BLaER1 treated with 17β-estradiol and CSF1 and Interleukin-3, amounts not matched to agents 10 nM and 100 nM (cell line): Measurements from ENCODE around the gene SLC25A22.

Source experiments
- H3K27ac ChIP-seq, 11 experiments: shearing (Covaris generic); formaldehyde crosslinking; 2 replicates each; pipeline ENCODE4 v1.8.1; 2022
- H3K27me3 ChIP-seq, 11 experiments: shearing (Covaris generic); formaldehyde crosslinking; 2 replicates each; pipeline ENCODE4 v1.8.1; 2022
- H3K36me3 ChIP-seq, 11 experiments: shearing (Covaris generic); formaldehyde crosslinking; 2 replicates each; pipeline ENCODE4 v1.8.1; 2022
- H3K4me1 ChIP-seq, 10 experiments: shearing (Covaris generic); formaldehyde crosslinking; 2 replicates each; pipeline ENCODE4 v1.8.1; 2022
- H3K4me2 ChIP-seq, 11 experiments: shearing (Covaris generic); formaldehyde crosslinking; 2 replicates each; pipeline ENCODE4 v1.8.1; 2022
- H3K4me3 ChIP-seq, 10 experiments: shearing (Covaris generic); formaldehyde crosslinking; 2 replicates each; pipeline ENCODE4 v1.8.1; 2022
- H3K9ac ChIP-seq, 11 experiments: shearing (Covaris generic); formaldehyde crosslinking; 2 replicates each; pipeline ENCODE4 v1.8.1; 2022
- H3K9me3 ChIP-seq, 11 experiments: shearing (Covaris generic); formaldehyde crosslinking; replicated peaks in 1 of 11; 2 replicates each; pipeline ENCODE4 v1.8.1; 2022
- H4K20me1 ChIP-seq, 11 experiments: shearing (Covaris generic); formaldehyde crosslinking; 2 replicates each; pipeline ENCODE4 v1.8.1; 2022
- Cebpa-rat ChIP-seq, 11 experiments: shearing (Covaris generic); IDR thresholded peaks; 2 replicates each; pipeline ENCODE4 v1.8.1; 2022

Gene SLC25A22

DNA sequence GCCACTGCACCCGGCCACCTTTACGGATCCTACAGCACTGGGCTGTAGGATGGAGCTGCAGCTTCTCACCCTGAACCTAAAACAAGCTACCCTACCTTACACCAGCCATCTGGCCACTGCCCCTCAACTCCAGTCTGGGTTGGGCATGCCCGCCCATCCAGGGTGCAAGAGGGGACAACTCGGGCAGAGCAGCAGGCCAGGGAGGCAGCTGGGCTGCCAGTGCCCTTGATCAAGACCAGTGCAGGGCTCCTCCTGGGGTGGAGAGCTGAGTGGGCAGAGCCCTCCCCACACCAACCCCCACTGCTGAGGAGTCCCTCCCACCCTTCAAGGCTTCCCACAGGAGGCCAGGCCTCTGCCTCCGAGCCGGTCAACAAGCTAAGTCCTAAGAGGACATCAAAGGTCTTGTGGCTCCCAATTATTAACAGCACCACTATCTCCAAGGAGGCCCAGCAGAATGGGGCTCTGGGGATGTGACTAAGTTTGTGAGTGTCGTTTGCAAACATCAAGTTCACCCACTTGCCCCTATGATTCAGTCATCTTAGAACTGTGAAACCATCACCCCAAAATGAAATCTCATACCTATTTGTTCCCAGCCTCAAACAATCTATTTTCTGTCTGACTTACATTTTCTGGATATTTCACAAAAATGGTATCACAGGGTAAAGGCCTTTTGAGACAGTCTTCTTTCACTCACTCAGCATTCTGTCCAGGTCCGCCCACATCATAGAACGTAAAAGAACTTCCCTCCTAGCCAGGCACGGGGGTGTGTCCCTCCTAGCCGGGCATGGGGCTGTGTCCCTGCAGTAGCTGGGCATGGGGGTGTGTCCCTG, 31.8 kb downstream of the SLC25A22 start:
- Histone ChIP-seq H3K9ac (peak overlapping the region in 5 of 11 experiments; percentile 15 to 48 (median 27); a peak in 6 of 22 replicates), H3K9me3 (no peaks in the 10 kb centered on the region), H3K27me3 (no peaks in the 10 kb centered on the region), H3K4me3 (no peak overlapping the region), H4K20me1 (peaks cover 63 to 99% (median 83%) of the 10 kb centered on the region in 11 experiments), H3K27ac (no peak overlapping the region), H3K4me2 (peak overlapping the region in 3 of 11 experiments; percentile 27 to 61 (median 31); a peak in 5 of 22 replicates), H3K36me3 (peaks cover 78 to 96% (median 90%) of the 10 kb centered on the region in 11 experiments), H3K4me1 (peaks cover 0 to 37% (median 8%) of the 10 kb centered on the region in 10 experiments; a peak in 12 of 20 replicates)
- no peak for TF ChIP-seq Cebpa-rat (IDR thresholded peaks at IDR 0.05)

DNA sequence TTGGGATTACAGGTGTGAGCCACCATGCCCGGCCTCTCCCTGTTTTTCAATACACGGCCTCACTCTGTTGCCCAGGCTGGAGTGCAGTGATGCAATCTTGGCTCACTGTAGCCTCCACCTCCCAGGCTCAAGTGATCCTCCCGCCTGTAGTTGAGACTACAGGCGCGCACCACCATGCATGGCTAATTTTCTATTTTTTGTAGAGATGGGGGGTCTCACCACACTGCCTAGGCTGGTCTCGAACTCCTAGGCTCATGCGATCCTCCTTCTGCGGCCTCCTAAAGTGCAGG, 32.3 kb downstream of the SLC25A22 start:
- H3K27ac ChIP-seq, result no peak overlapping the region
- 0 out of 22 replicates have a peak, but pooled peaks of 2 of the 11 experiments have one; percentile 13 to 20 for TF ChIP-seq Cebpa-rat (IDR thresholded peaks at IDR 0.05)
- H3K4me2 ChIP-seq, result peak overlapping the region in 2 of 11 experiments; percentile 27 to 61; a peak in 2 of 22 replicates
- H3K36me3 ChIP-seq, result peaks cover 78 to 96% (median 90%) of the 10 kb centered on the region in 11 experiments
- no peak overlapping the region for H3K4me3 ChIP-seq
- peaks cover 57 to 99% (median 83%) of the 10 kb centered on the region in 11 experiments for H4K20me1 ChIP-seq
- no peaks in the 10 kb centered on the region for H3K27me3 ChIP-seq
- peak overlapping the region in 5 of 11 experiments; percentile 22 to 48 (median 27); a peak in 5 of 22 replicates for H3K9ac ChIP-seq
- H3K9me3 ChIP-seq, result no peaks in the 10 kb centered on the region
- H3K4me1 ChIP-seq, result peaks cover 0 to 37% (median 8%) of the 10 kb centered on the region in 10 experiments; a peak in 12 of 20 replicates

DNA sequence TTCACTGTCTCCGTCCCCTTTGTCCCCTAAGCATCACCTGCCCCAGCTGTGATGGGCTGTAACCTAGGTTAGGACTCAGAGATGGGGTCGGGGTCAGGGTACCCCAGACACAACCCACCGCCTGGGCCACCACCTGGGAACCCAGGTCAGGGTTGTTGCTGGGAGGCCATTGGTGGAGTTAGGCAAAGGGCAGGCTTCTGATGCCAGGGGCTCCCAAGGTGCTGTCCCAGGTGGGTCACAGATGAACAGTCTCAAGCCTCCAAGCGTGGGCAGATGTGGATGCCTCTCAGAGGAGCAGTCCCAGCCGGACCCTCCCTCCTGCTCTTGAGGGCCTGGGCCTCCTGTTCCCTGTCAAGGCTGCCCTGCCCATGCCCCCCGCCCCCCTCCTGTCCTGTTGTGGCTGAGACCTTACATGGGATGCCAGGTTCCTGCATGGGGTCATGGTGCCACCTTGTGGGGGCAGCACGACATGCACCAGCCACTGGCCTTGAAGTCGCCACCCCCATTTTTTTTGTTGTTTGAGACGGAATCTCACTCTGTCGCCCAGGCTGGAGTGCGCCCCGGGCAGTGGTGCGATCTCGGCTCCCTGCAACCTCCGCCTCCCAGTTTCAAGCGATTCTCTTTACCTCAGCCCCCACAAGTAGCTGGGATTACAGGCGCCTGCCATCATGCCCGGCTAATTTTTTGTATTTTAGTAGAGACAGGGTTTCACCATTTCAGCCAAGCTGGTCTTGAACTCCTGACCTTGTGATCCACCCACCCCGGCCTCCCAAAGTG, 32.9 kb downstream of the SLC25A22 start:
- H3K9me3 ChIP-seq, result no peaks in the 10 kb centered on the region
- H3K36me3 ChIP-seq, result peaks cover 78 to 96% (median 90%) of the 10 kb centered on the region in 11 experiments
- H4K20me1 ChIP-seq, result peaks cover 52 to 99% (median 83%) of the 10 kb centered on the region in 11 experiments
- no peak overlapping the region; a peak in 1 of 22 replicates for H3K4me2 ChIP-seq
- H3K27me3 ChIP-seq, result no peaks in the 10 kb centered on the region
- H3K4me3 ChIP-seq, result no peak overlapping the region
- no peak overlapping the region for H3K27ac ChIP-seq
- no peak for TF ChIP-seq Cebpa-rat (IDR thresholded peaks at IDR 0.05)
- peak overlapping the region in 5 of 11 experiments; percentile 22 to 48 (median 27); a peak in 5 of 22 replicates for H3K9ac ChIP-seq
- peaks cover 0 to 39% (median 8%) of the 10 kb centered on the region in 10 experiments; a peak in 12 of 20 replicates for H3K4me1 ChIP-seq

DNA sequence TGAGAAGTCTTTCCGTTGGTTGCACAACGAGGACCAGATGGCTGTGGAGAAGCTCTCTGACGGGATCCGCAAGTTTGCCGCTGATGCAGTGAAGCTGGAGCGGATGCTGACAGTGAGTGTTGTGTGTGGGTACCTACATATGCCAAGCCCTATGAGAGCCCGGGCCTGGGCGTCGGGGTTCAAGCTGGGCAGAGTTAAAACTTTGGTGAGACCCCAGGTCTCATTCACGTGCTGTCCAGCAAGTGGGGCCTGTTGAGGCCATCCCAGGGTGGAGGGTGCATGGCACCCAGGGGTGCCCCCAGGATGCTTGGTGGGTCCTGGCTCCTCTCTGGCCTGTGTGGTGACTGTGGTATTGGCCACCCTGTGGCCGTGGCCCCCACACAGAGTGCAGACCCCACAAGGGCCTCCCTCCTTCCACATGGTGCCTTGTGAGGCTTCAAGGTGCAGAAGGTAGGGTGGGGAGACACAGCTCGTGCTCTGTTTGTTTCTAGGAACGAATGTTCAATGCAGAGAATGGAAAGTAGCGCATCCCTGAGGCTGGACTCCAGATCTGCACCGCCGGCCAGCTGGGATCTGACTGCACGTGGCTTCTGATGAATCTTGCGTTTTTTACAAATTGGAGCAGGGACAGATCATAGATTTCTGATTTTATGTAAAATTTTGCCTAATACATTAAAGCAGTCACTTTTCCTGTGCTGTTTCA, 33.6 kb downstream of the SLC25A22 start:
- no peak overlapping the region for H3K4me3 ChIP-seq
- no peaks in the 10 kb centered on the region for H3K27me3 ChIP-seq
- H3K4me2 ChIP-seq, result no peak overlapping the region
- H3K9ac ChIP-seq, result no peak overlapping the region
- TF ChIP-seq Cebpa-rat (IDR thresholded peaks at IDR 0.05), result no peak
- H3K27ac ChIP-seq, result no peak overlapping the region
- H3K9me3 ChIP-seq, result no peaks in the 10 kb centered on the region
- peaks cover 0 to 43% (median 8%) of the 10 kb centered on the region in 10 experiments; a peak in 12 of 20 replicates for H3K4me1 ChIP-seq
- H3K36me3 ChIP-seq, result peaks cover 78 to 97% (median 92%) of the 10 kb centered on the region in 11 experiments
- H4K20me1 ChIP-seq, result peaks cover 49 to 99% (median 85%) of the 10 kb centered on the region in 11 experiments

DNA sequence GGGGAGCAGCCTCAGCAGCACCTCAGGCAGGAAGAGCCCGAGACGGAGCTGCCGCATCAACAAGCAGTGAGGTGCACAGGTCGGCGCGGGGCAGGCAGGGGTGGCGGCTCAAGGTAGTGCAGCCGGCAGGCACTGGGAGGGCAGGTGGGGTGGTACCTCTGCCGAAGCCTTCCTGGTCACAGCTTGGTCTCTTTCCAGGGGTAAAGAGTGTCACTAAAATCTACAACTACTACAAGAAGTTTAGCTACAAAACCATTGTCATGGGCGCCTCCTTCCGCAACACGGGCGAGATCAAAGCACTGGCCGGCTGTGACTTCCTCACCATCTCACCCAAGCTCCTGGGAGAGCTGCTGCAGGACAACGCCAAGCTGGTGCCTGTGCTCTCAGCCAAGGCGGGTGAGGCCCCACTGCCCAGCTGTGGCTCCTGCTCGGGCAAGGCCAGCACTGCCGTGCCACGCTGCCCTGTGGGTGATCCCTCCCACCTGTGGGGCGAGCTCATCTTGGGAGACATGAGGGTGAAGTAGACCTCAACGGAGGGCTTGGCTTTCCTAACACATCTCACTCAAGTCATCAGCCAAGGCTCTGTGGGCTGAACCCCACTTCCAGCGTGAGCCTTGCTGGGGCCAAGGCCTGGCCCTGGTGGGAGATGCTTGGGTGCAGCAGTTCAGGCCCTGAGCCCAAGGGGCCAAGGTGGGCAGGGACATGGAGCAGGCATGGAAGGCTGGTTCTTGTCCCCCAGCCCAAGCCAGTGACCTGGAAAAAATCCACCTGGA, 34.3 kb downstream of the SLC25A22 start:
- H3K27ac ChIP-seq, result no peak overlapping the region
- peaks cover 49 to 99% (median 89%) of the 10 kb centered on the region in 11 experiments for H4K20me1 ChIP-seq
- no peaks in the 10 kb centered on the region for H3K9me3 ChIP-seq
- no peak overlapping the region for H3K4me2 ChIP-seq
- no peak overlapping the region for H3K4me3 ChIP-seq
- no peaks in the 10 kb centered on the region for H3K27me3 ChIP-seq
- TF ChIP-seq Cebpa-rat (IDR thresholded peaks at IDR 0.05), result no peak
- peaks cover 86 to 97% (median 92%) of the 10 kb centered on the region in 11 experiments for H3K36me3 ChIP-seq
- H3K4me1 ChIP-seq, result peaks cover 0 to 43% (median 8%) of the 10 kb centered on the region in 10 experiments; a peak in 12 of 20 replicates
- peak overlapping the region in 1 of 11 experiments; percentile 11; a peak in 1 of 22 replicates for H3K9ac ChIP-seq

DNA sequence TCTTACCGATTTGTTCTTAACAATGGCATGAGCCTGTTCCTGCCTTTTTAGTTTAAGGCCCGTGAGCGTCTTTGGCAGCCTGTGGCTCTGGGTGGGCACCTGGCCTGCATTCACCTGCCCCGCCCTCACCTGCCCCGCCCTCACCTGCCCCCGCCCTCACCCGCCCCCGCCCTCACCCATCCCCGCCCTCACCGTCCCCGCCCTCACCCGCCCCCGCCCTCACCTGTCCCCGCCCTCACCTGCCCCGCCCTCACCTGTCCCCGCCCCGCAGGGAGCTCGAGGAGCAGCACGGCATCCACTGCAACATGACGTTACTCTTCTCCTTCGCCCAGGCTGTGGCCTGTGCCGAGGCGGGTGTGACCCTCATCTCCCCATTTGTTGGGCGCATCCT, 35.0 kb downstream of the SLC25A22 start:
- no peak for TF ChIP-seq Cebpa-rat (IDR thresholded peaks at IDR 0.05)
- H3K4me1 ChIP-seq, result peaks cover 0 to 43% (median 8%) of the 10 kb centered on the region in 10 experiments; a peak in 12 of 20 replicates
- no peaks in the 10 kb centered on the region for H3K9me3 ChIP-seq
- peaks cover 91 to 97% (median 94%) of the 10 kb centered on the region in 11 experiments for H3K36me3 ChIP-seq
- no peak overlapping the region for H3K4me2 ChIP-seq
- H3K4me3 ChIP-seq, result no peak overlapping the region
- H3K27me3 ChIP-seq, result no peaks in the 10 kb centered on the region
- H3K9ac ChIP-seq, result no peak overlapping the region
- H4K20me1 ChIP-seq, result peaks cover 50 to 99% (median 94%) of the 10 kb centered on the region in 11 experiments
- peak overlapping the region in 2 of 11 experiments; percentile 37 to 45; a peak in 1 of 22 replicates for H3K27ac ChIP-seq

DNA sequence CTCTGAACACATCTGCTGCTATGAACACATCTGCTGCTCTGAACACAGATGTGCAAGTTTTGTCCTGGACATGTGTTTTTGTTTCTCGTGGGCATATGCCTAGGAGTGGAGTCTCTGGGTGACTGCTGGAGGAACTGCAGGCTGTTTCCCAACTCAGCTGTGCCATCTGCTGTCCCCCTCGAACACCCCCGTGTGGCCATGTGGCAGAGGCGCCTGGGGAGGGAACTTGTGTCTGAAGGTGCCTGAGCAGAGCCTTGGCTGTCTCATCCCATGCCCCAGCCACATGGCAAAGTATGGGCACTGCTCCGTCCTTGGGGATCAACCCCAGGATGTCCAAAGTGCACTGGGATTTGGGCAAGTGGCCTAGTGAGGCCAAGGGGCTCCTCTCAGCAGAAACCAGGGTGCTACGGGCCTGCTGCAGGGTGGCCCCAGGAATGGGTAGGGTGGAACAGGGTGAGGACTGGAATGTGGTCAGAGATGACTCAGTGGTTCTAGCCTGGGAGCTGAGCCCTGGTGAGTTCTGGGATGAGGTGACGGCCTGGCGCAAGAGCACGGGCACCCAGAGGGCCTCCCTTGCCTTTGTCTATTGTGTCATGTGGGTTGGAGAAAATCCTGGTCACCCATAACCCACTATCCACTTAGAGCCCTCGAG, 35.5 kb downstream of the SLC25A22 start:
- Histone ChIP-seq H3K27me3 (no peaks in the 10 kb centered on the region), H3K4me2 (peak overlapping the region in 2 of 11 experiments; percentile 14 to 18; a peak in 1 of 22 replicates), H3K27ac (peak overlapping the region in 5 of 11 experiments; percentile 15 to 45 (median 32); a peak in 5 of 22 replicates), H3K4me3 (no peak overlapping the region), H3K9me3 (no peaks in the 10 kb centered on the region), H3K36me3 (peaks cover 95 to 98% (median 97%) of the 10 kb centered on the region in 11 experiments), H3K4me1 (peaks cover 0 to 42% (median 8%) of the 10 kb centered on the region in 10 experiments; a peak in 12 of 20 replicates), H3K9ac (peak overlapping the region in 1 of 11 experiments; percentile 10; a peak in 1 of 22 replicates), H4K20me1 (peaks cover 54 to 99% (median 97%) of the 10 kb centered on the region in 11 experiments)
- no peak; a peak in 1 of 22 replicates for TF ChIP-seq Cebpa-rat (IDR thresholded peaks at IDR 0.05)
